OCI-LY3 (cell line): ENCODE measurements around the gene KIAA0040.

Experiments
- H2AFZ ChIP-seq: fragments of 200-600, 300-600 bp; shearing (Covaris generic); 2 replicates; pipeline ENCODE4 v1.6.0; 2014; ENCODE audit warnings: antibody characterized with exemption, low read depth, low read length
- H3K27ac ChIP-seq: fragments of 200-600, 300-600 bp; sonication (generic); 2 replicates; pipeline ENCODE4 v1.5.1; 2014; ENCODE audit warnings: mild to moderate bottlenecking, low read length, moderate library complexity, mixed read lengths
- H3K27me3 ChIP-seq: fragments of 200-600, 300-600 bp; sonication (generic); 2 replicates; pipeline ENCODE4 v1.6.1; 2014; ENCODE audit warnings: low read depth, low read length, mixed read lengths
- H3K36me3 ChIP-seq: fragments of 200-600, 300-600 bp; sonication (generic); replicated peaks from 2 replicates; pipeline ENCODE3; 2014; ENCODE audit warnings: low read depth, low read length, mixed read lengths
- H3K4me1 ChIP-seq: fragments of 300-600, 200-600 bp; sonication (generic); 2 replicates; pipeline ENCODE4 v1.6.1; 2014; ENCODE audit warnings: low read length, mixed read lengths
- H3K4me2 ChIP-seq: fragments of 200-600, 300-600 bp; sonication (generic); 2 replicates; pipeline ENCODE4 v1.6.1; 2014; ENCODE audit warnings: low read length, mixed read lengths
- H3K4me3 ChIP-seq: fragments of 300-600, 200-600 bp; sonication (generic); 2 replicates; pipeline ENCODE4 v1.5.1; 2014; ENCODE audit warnings: antibody characterized with exemption, mild to moderate bottlenecking, low read length, moderate library complexity
- H3K79me2 ChIP-seq: fragments of 300-600, 200-600 bp; shearing (Covaris generic); 2 replicates; pipeline ENCODE4 v1.6.1; 2014; ENCODE audit warnings: mild to moderate bottlenecking, low read length, mixed read lengths
- H3K9ac ChIP-seq: fragments of 300-600, 200-600 bp; shearing (Covaris generic); 2 replicates; pipeline ENCODE4 v1.6.0; 2014; ENCODE audit warnings: mild to moderate bottlenecking, low read length, moderate library complexity
- H3K9me3 ChIP-seq: fragments of 200-600, 300-600 bp; shearing (Covaris generic); 2 replicates; pipeline ENCODE4 v1.6.1; 2014; ENCODE audit warnings: low read length, mixed read lengths; ENCODE audit not compliant: insufficient read depth
- H4K20me1 ChIP-seq: fragments of 200-600, 300-600 bp; sonication (generic); 2 replicates; pipeline ENCODE4 v1.6.1; 2016; ENCODE audit warnings: low read length, mixed read lengths; ENCODE audit not compliant: insufficient read depth
- EZH2phosphoT487 ChIP-seq: fragments of 200-600 bp; shearing (Covaris generic); IDR thresholded peaks from 2 replicates; pipeline ENCODE4 v1.6.1; 2018; ENCODE audit warnings: antibody characterized with exemption, mixed run types, low read depth
- TF ChIP-seq, protein P1 (sequence below): fragments of 200-600, 300-600 bp; sonication (generic); IDR thresholded peaks from 2 replicates; pipeline ENCODE4 v1.5.1; 2014; ENCODE audit warnings: antibody characterized with exemption, low read length, low read depth

KIAA0040 gene

DNA sequence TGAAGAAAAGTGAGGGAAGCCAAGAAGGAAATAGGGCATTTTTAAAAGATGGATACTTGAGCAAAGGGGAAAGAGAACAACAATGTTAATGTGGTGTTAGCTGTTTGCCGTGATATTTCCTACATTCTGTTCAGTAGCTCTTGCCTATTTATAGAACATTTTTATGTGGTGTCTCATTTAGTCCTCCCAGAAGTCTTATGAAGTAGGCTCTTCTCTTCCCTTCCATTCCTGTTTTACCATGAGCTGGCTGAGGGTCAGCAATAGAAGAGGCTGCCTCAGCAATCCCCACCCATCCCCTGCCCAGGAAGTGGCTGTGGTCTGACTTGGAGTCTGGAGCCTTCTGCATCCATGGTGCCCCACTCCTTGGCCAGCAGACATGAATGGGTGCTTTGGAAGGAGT lies 60.1 kb downstream of the KIAA0040 start:
- Histone ChIP-seq H2AFZ (no peak overlapping the region), H3K9me3 (no peaks in the 10 kb centered on the region), H3K27me3 (peaks cover 45% of the 10 kb centered on the region), H4K20me1 (no peaks in the 10 kb centered on the region), H3K4me2 (no peak overlapping the region), H3K36me3 (no peaks in the 10 kb centered on the region), H3K27ac (no peak overlapping the region), H3K4me3 (no peak overlapping the region), H3K79me2 (no peaks in the 10 kb centered on the region), H3K9ac (no peak overlapping the region), H3K4me1 (peaks cover 20% of the 10 kb centered on the region)
- no peak for TF ChIP-seq EZH2phosphoT487
- TF ChIP-seq, protein P1, sequence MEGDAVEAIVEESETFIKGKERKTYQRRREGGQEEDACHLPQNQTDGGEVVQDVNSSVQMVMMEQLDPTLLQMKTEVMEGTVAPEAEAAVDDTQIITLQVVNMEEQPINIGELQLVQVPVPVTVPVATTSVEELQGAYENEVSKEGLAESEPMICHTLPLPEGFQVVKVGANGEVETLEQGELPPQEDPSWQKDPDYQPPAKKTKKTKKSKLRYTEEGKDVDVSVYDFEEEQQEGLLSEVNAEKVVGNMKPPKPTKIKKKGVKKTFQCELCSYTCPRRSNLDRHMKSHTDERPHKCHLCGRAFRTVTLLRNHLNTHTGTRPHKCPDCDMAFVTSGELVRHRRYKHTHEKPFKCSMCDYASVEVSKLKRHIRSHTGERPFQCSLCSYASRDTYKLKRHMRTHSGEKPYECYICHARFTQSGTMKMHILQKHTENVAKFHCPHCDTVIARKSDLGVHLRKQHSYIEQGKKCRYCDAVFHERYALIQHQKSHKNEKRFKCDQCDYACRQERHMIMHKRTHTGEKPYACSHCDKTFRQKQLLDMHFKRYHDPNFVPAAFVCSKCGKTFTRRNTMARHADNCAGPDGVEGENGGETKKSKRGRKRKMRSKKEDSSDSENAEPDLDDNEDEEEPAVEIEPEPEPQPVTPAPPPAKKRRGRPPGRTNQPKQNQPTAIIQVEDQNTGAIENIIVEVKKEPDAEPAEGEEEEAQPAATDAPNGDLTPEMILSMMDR, result no peak

DNA sequence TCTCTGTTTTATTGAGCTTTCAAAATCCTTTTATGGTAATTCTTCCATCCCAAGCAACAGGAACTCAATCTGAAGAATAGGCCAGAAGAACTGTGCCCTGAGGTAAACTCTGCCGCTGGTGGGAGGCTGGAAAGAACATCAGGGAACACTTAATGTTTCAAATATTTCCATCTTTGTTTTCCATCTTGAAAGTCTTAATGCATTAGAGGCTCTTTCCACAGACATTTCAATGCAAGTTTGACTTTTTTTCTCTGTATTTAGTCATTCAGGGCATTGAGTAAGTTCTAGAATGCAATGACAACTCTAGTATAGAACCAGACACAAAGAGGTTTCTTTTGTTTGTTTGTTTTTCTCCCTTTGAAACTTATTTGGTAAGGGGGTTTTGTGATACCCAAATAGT lies 61.5 kb downstream of the KIAA0040 start:
- H3K4me1 ChIP-seq, result peaks cover 22% of the 10 kb centered on the region
- no peak overlapping the region for H3K4me2 ChIP-seq
- H4K20me1 ChIP-seq, result no peaks in the 10 kb centered on the region
- no peaks in the 10 kb centered on the region for H3K79me2 ChIP-seq
- no peak overlapping the region for H2AFZ ChIP-seq
- H3K36me3 ChIP-seq, result no peaks in the 10 kb centered on the region
- H3K27me3 ChIP-seq, result peaks cover 32% of the 10 kb centered on the region
- no peak overlapping the region for H3K4me3 ChIP-seq
- no peak for TF ChIP-seq EZH2phosphoT487
- TF ChIP-seq, protein P1, result no peak
- no peak overlapping the region for H3K9ac ChIP-seq
- no peak overlapping the region for H3K27ac ChIP-seq
- no peaks in the 10 kb centered on the region for H3K9me3 ChIP-seq

GRCh38 chr1:175130649-175131045 lies 61.9 kb downstream of the KIAA0040 start:
- Histone ChIP-seq H3K36me3 (no peaks in the 10 kb centered on the region), H2AFZ (peak overlapping the region; percentile 64; the same call in 1 of the 2 replicates), H3K79me2 (no peaks in the 10 kb centered on the region), H3K27ac (no peak overlapping the region), H3K9ac (no peak overlapping the region), H3K27me3 (peaks cover 28% of the 10 kb centered on the region), H4K20me1 (no peaks in the 10 kb centered on the region), H3K4me2 (peak overlapping the region; percentile 16; the same call in 1 of the 2 replicates), H3K4me3 (no peak overlapping the region), H3K4me1 (peaks cover 22% of the 10 kb centered on the region), H3K9me3 (no peaks in the 10 kb centered on the region)
- TF ChIP-seq EZH2phosphoT487, result no peak
- TF ChIP-seq, protein P1, result no peak

GRCh38 chr1:175129997-175130648 lies 62.5 kb downstream of the KIAA0040 start:
- no peaks in the 10 kb centered on the region for H3K79me2 ChIP-seq
- no peak for TF ChIP-seq EZH2phosphoT487
- TF ChIP-seq, protein P1, result peak; percentile 36
- no peaks in the 10 kb centered on the region for H3K9me3 ChIP-seq
- no peak overlapping the region for H3K27ac ChIP-seq
- H4K20me1 ChIP-seq, result no peaks in the 10 kb centered on the region
- no peak overlapping the region for H3K9ac ChIP-seq
- H2AFZ ChIP-seq, result peak overlapping the region; percentile 64; the same call in 1 of the 2 replicates
- H3K27me3 ChIP-seq, result peaks cover 23% of the 10 kb centered on the region
- H3K4me3 ChIP-seq, result no peak overlapping the region
- peaks cover 22% of the 10 kb centered on the region for H3K4me1 ChIP-seq
- H3K36me3 ChIP-seq, result no peaks in the 10 kb centered on the region
- peak overlapping the region; percentile 16; the same call in 1 of the 2 replicates for H3K4me2 ChIP-seq
